ENCODE measurements around the gene TTC34.

Gene TTC34

DNA sequence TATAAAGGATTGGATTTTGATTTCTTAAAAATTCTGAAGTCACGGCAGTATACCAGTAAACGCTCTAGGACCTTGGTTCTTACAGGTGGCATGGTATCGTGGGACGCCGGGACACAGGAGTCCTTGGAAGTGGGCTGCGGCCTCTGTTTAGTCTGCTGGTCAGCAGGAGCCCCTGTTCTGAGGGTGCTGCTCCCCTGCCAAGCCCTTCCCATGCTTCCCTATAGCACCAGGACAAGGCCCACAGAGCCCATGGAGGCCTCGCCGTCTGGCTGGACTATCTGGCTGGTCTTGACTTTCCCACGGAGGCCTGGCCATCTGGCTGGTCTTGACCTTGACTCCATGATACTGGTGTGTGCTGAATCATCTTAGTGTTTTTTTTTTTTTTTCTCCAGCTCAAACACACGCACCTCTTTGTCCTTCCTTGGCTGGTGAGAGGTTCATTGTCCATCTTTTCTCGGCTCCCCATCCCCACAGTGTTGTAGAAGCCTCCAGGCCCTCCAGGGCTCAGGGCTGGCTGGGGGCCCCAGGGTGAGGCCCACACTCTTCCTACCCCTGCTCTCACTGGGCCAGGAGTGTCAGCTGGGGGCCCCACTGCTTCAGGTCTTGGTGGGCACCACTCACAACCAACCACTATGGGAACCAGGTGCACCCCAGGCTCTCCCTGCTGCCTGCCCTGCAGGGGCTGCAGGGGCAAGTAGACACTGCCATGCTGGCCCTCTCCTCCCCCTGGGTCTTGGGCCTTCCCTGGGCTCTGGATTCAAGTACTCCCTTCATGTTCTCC, 16.5 kb upstream of the TTC34 start:
- Histone ChIP-seq H3K4me3 (ENCODE audit: low read length) (no peak overlapping the region), H3K9ac (ENCODE audit: low read depth, low read length) (no peak overlapping the region), H3K4me1 (ENCODE audit: insufficient read depth, low read length) (no peaks in the 10 kb centered on the region), H3K9me3 (ENCODE audit: insufficient read depth, low read depth, low read length) (no peaks in the 10 kb centered on the region; the same call in 1 of the 2 replicates), H3K27ac (ENCODE audit: low read length) (no peak overlapping the region), H3K36me3 (ENCODE audit: insufficient read depth, low read depth, low read length) (no peaks in the 10 kb centered on the region), H3K27me3 (ENCODE audit: insufficient read depth, low read length) (no peaks in the 10 kb centered on the region)

DNA sequence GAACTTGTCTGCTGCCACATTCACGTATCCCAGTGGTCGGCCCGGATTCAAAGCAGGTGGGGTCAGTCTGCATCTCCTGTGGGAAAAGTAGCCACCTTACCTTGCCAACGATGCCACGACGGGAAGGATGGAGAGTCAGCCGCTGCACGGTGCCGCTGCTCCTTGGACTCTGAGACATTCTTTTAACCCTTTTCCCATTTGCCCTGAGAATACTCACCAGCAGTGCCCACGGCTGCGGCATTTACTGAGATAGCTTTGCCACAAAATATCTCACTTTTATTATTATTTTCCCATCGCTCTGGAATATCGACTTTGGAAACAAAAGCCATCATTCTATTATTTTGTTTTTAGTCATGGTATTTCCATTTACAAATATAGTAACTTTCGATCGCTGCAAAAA, 15.3 kb upstream of the TTC34 start:
- H3K4me3 ChIP-seq (ENCODE audit: low read length) = no peak overlapping the region
- peaks cover 8% of the 10 kb centered on the region for H3K9me3 ChIP-seq (ENCODE audit: insufficient read depth, low read depth, low read length)
- H3K27me3 ChIP-seq (ENCODE audit: insufficient read depth, low read length) = no peaks in the 10 kb centered on the region
- H3K36me3 ChIP-seq (ENCODE audit: insufficient read depth, low read depth, low read length) = no peaks in the 10 kb centered on the region
- no peak overlapping the region for H3K27ac ChIP-seq (ENCODE audit: low read length)
- no peak overlapping the region for H3K9ac ChIP-seq (ENCODE audit: low read depth, low read length)
- no peaks in the 10 kb centered on the region for H3K4me1 ChIP-seq (ENCODE audit: insufficient read depth, low read length)

GRCh38 chr1:2815551-2815950, 14.1 kb upstream of the TTC34 start:
- H3K9ac ChIP-seq (ENCODE audit: low read depth, low read length) = no peak overlapping the region
- H3K4me1 ChIP-seq (ENCODE audit: insufficient read depth, low read length) = no peaks in the 10 kb centered on the region
- H3K9me3 ChIP-seq (ENCODE audit: insufficient read depth, low read depth, low read length) = peaks cover 8% of the 10 kb centered on the region
- H3K36me3 ChIP-seq (ENCODE audit: insufficient read depth, low read depth, low read length) = no peaks in the 10 kb centered on the region
- H3K27me3 ChIP-seq (ENCODE audit: insufficient read depth, low read length) = no peaks in the 10 kb centered on the region
- H3K4me3 ChIP-seq (ENCODE audit: low read length) = no peak overlapping the region
- H3K27ac ChIP-seq (ENCODE audit: low read length) = no peak overlapping the region

DNA sequence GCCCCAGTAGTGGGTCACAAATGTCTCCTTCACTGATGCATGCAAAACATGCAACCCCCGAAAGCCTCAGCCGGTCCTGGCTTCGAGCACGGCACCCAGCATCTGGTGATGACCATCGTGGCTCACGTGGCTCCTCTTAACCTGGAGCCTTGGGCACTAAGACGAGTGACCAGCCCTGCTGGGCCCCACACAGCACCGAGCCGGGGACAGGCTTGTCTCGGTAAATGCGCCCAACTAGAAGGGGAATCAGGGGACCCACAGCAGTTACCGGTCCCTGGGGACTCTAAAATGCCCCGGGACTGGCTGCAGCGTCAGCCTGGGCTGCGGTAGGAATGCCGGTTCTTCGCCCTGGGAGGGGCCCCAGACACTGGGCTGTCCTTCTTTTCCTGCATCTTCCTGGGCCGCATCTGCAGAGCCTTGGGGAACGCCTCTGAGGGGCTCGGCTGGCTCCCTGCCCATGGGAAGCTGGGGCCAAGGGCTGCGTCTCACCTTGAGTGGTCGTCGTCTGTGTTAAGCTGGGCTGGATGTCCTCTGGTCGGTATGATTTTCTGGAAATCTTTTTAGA, 13.1 kb upstream of the TTC34 start:
- Histone ChIP-seq H3K4me1 (ENCODE audit: insufficient read depth, low read length) (no peaks in the 10 kb centered on the region), H3K9ac (ENCODE audit: low read depth, low read length) (no peak overlapping the region), H3K36me3 (ENCODE audit: insufficient read depth, low read depth, low read length) (no peaks in the 10 kb centered on the region), H3K27ac (ENCODE audit: low read length) (no peak overlapping the region), H3K4me3 (ENCODE audit: low read length) (no peak overlapping the region), H3K9me3 (ENCODE audit: insufficient read depth, low read depth, low read length) (peaks cover 8% of the 10 kb centered on the region), H3K27me3 (ENCODE audit: insufficient read depth, low read length) (no peaks in the 10 kb centered on the region)

DNA sequence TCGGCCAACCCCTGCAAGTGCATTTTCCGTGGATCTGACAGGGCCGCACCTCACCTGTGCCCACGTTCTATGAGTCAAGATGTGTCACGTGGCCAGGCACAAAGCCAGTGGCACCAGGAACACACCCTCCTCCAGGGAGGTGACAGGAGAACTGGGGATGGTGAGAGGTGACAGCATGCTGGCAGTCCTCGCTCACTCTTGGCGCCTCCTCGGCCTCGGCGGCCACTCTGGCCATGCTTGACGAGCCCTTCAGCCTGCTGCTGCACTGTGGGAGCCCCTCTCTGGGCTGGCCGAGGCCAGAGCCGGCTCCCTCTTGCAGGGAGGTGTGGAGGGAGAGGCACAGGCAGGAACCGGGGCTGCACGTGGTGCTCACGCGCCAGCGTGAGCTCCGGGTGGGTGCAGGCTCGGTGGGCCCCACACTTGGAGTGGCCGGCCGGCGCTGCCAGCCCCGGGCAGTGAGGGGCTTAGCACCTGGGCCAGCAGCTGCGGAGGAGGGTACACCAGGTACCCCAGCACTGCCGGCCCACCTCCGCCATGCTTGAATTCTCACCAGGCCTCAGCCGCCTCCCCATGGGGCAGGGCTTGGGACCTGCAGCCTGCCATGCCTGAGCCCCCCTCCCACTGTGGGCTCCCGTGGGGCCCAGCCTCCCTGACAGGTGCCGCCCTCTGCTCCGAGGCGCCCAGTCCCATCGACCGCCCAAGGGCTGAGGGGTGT, 11.6 kb upstream of the TTC34 start:
- Histone ChIP-seq H3K36me3 (ENCODE audit: insufficient read depth, low read depth, low read length) (no peaks in the 10 kb centered on the region), H3K4me1 (ENCODE audit: insufficient read depth, low read length) (no peaks in the 10 kb centered on the region), H3K9me3 (ENCODE audit: insufficient read depth, low read depth, low read length) (peaks cover 8% of the 10 kb centered on the region), H3K27me3 (ENCODE audit: insufficient read depth, low read length) (no peaks in the 10 kb centered on the region), H3K27ac (ENCODE audit: low read length) (no peak overlapping the region), H3K9ac (ENCODE audit: low read depth, low read length) (no peak overlapping the region), H3K4me3 (ENCODE audit: low read length) (no peak overlapping the region)

DNA sequence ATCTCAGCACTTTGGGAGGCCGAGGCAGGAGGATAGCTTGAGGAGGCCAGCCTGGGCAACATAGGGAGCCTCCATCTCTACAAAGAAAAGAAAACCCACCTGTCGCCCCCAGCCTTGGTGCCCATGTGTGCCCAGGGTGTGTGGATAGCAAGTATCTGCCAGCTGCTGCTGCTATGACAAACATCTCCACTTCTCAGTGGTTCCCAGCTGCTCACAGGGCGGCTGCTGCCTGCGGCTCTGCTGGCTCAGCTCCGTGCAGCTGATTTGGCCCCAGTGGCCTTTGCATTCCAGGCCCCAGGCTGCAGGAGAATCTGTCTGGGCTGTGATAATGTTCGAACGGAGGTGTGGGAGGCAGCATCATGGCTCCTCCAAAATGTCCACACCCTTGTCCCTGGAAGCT, 10.6 kb upstream of the TTC34 start:
- Histone ChIP-seq H3K27me3 (ENCODE audit: insufficient read depth, low read length) (no peaks in the 10 kb centered on the region), H3K4me1 (ENCODE audit: insufficient read depth, low read length) (no peaks in the 10 kb centered on the region), H3K9ac (ENCODE audit: low read depth, low read length) (no peak overlapping the region), H3K27ac (ENCODE audit: low read length) (no peak overlapping the region), H3K4me3 (ENCODE audit: low read length) (no peak overlapping the region), H3K9me3 (ENCODE audit: insufficient read depth, low read depth, low read length) (peaks cover 8% of the 10 kb centered on the region), H3K36me3 (ENCODE audit: insufficient read depth, low read depth, low read length) (no peaks in the 10 kb centered on the region)

GRCh38 chr1:2811533-2811918, 10.0 kb upstream of the TTC34 start:
- no peaks in the 10 kb centered on the region for H3K36me3 ChIP-seq (ENCODE audit: insufficient read depth, low read depth, low read length)
- H3K4me1 ChIP-seq (ENCODE audit: insufficient read depth, low read length) = no peaks in the 10 kb centered on the region
- H3K27me3 ChIP-seq (ENCODE audit: insufficient read depth, low read length) = no peaks in the 10 kb centered on the region
- H3K4me3 ChIP-seq (ENCODE audit: low read length) = no peak overlapping the region
- H3K9ac ChIP-seq (ENCODE audit: low read depth, low read length) = no peak overlapping the region
- H3K27ac ChIP-seq (ENCODE audit: low read length) = no peak overlapping the region
- peaks cover 8% of the 10 kb centered on the region for H3K9me3 ChIP-seq (ENCODE audit: insufficient read depth, low read depth, low read length)

GRCh38 chr1:2810899-2811532, 9.5 kb upstream of the TTC34 start:
- Histone ChIP-seq H3K36me3 (ENCODE audit: insufficient read depth, low read depth, low read length) (no peaks in the 10 kb centered on the region), H3K9me3 (ENCODE audit: insufficient read depth, low read depth, low read length) (peaks cover 8% of the 10 kb centered on the region), H3K4me3 (ENCODE audit: low read length) (no peak overlapping the region), H3K4me1 (ENCODE audit: insufficient read depth, low read length) (no peaks in the 10 kb centered on the region), H3K27ac (ENCODE audit: low read length) (no peak overlapping the region), H3K9ac (ENCODE audit: low read depth, low read length) (no peak overlapping the region), H3K27me3 (ENCODE audit: insufficient read depth, low read length) (no peaks in the 10 kb centered on the region)

DNA sequence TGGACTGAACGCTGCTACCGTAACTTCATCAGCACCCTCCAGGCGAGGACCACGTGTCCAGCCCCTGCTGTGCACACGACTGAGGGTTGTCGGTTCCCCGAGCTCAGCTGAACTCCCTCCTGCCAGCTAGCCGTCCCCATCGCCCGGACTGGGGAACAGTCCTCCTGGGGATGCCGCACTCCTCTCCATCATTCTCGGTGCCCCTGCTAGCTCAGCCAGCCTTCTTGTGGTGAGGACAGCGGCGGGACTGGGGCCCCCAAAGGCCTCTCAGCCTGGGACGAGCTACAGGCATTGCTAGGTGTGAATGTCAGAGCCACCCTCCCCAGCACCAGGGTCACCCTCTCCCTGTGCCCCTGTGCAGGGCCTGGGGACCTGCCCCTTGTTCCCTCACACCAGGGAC, 8.8 kb upstream of the TTC34 start:
- Histone ChIP-seq H3K36me3 (ENCODE audit: insufficient read depth, low read depth, low read length) (no peaks in the 10 kb centered on the region), H3K9ac (ENCODE audit: low read depth, low read length) (no peak overlapping the region), H3K27ac (ENCODE audit: low read length) (no peak overlapping the region), H3K9me3 (ENCODE audit: insufficient read depth, low read depth, low read length) (peaks cover 8% of the 10 kb centered on the region), H3K4me1 (ENCODE audit: insufficient read depth, low read length) (no peaks in the 10 kb centered on the region), H3K27me3 (ENCODE audit: insufficient read depth, low read length) (no peaks in the 10 kb centered on the region), H3K4me3 (ENCODE audit: low read length) (no peak overlapping the region)

DNA sequence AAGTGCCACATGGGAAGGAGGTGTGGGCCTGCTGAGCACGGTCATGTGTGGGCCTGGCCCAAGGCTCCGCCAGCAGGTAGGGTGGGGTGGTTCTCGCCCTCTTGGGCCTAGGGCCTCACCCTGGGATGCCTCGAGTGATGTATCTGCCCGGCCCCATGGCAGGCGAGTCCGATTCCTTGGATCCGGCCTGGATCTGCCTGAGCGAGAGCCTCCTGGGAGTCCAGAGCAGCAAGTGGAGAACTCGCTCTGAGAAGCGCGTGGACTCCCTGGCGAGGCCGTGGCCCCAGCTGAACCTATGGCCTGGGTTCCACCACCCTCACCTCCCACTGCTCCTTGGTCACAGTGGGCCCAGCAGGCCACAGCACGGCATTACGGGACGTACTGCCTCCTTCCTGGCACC, 8.2 kb upstream of the TTC34 start:
- H3K27ac ChIP-seq (ENCODE audit: low read length) = no peak overlapping the region
- H3K27me3 ChIP-seq (ENCODE audit: insufficient read depth, low read length) = no peaks in the 10 kb centered on the region
- peaks cover 8% of the 10 kb centered on the region for H3K9me3 ChIP-seq (ENCODE audit: insufficient read depth, low read depth, low read length)
- no peak overlapping the region for H3K4me3 ChIP-seq (ENCODE audit: low read length)
- H3K4me1 ChIP-seq (ENCODE audit: insufficient read depth, low read length) = no peaks in the 10 kb centered on the region
- H3K9ac ChIP-seq (ENCODE audit: low read depth, low read length) = no peak overlapping the region
- no peaks in the 10 kb centered on the region for H3K36me3 ChIP-seq (ENCODE audit: insufficient read depth, low read depth, low read length)

DNA sequence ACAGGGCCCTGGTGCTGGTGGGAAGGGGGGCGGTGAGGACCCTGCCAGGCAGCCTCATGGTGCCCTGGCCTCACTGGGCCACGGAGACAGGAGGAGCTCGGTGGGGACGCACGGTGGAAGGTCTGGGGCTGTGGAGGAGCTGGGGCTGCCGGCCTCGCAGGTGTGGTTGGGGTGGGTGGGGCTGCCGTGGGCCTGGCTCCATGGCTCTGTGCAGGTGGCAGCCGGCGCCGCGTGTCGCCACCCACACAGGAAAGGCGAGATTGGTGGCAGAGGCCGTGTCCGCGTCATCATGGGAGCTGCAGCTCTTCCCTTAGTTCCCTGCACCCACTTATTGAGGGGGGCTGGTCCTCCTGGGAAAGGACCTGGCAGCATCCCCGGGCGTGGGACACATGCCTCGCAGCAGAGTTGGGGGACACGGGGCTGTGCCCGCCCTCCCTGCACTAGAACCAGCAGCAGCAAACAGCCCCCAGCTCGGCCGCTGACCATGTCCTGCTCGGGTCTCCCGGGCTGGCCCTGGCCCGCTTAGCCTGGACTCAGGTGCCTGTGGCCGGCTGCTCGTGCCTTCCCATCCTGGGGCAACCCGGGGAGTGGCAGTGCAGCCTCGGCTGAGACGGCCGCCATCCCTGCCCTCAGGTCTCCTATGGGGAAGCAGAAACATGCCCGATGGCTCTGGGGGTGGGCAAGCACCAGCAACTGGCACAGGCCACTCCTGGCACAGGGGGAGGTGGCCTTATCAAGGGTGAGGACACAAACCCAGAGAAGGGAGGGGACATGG, 7.5 kb upstream of the TTC34 start:
- Histone ChIP-seq H3K27me3 (ENCODE audit: insufficient read depth, low read length) (no peaks in the 10 kb centered on the region), H3K9me3 (ENCODE audit: insufficient read depth, low read depth, low read length) (peaks cover 8% of the 10 kb centered on the region), H3K36me3 (ENCODE audit: insufficient read depth, low read depth, low read length) (no peaks in the 10 kb centered on the region), H3K27ac (ENCODE audit: low read length) (no peak overlapping the region), H3K4me1 (ENCODE audit: insufficient read depth, low read length) (no peaks in the 10 kb centered on the region), H3K9ac (ENCODE audit: low read depth, low read length) (no peak overlapping the region), H3K4me3 (ENCODE audit: low read length) (no peak overlapping the region)

All from iPS-20b (cell line).